Endothelial cell of umbilical vein (primary cell): ENCODE measurements around the gene RBM26. TPM values are rescaled to one million over a fixed set of nuclear protein-coding genes. Genes with fewer than 3 reads are reported as not detected.
A peak's percentile ranks its signal among the peaks of the same experiment; 100 is the strongest.

Source experiments
- BruUV-seq: library from RNA; stranded (reverse); fragments of 400-500 nt; replicated peaks from 2 replicates; lab custom pipeline; 2021; lab: Mats Ljungman, UMichigan
- CTCF ChIA-PET: fragments of 300-600, 350-600 bp; sonication (Branson Sonifier 250); formaldehyde crosslinking; loops from one replicate; lab custom pipeline; 2021; ENCODE audit warnings: antibody characterized with exemption, inconsistent platforms; lab: Charles Lee
- POLR2A ChIA-PET: fragments of 300-600, 350-600 bp; sonication (Branson Sonifier 250); formaldehyde crosslinking; loops from one replicate; lab custom pipeline; 2021; ENCODE audit warnings: antibody characterized with exemption, inconsistent platforms; lab: Charles Lee
- DNase-seq: peaks from one replicate; pipeline ENCODE4 v3.0.0-alpha.2; 2011; ENCODE audit warnings: low read depth, low spot score
- FAIRE-seq: peaks from 2 replicates; lab custom pipeline; 2011; peaks lifted over from hg19 to GRCh38; lab: Jason Lieb, UNC
- H2AFZ ChIP-seq: 2 replicates; pipeline ENCODE4 v1.6.0; 2012; ENCODE audit warnings: low read depth, low read length, control low read depth, inconsistent platforms
- H3K27ac ChIP-seq: 2 replicates; pipeline ENCODE4 v1.5.1; 2011; ENCODE audit warnings: low read depth, mild to moderate bottlenecking, control low read depth, low read length, moderate library complexity; ENCODE audit not compliant: insufficient read depth
- H3K27me3 ChIP-seq, 2 experiments: 2 replicates each; pipeline versions ENCODE4 v1.6.0 to v1.6.1; 2011; ENCODE audit warnings: low read length in 2 of 2, mixed read lengths in 1 of 2; ENCODE audit not compliant: control insufficient read depth in 2 of 2, insufficient read depth in 2 of 2
- H3K36me3 ChIP-seq, 2 experiments: 2 replicates in 1 of 2; 3 replicates in 1 of 2; pipeline ENCODE4 v1.5.1; 2011; ENCODE audit warnings: low read length in 2 of 2, mild to moderate bottlenecking in 1 of 2, moderate library complexity in 1 of 2; ENCODE audit not compliant: control insufficient read depth in 2 of 2, insufficient read depth in 2 of 2; ENCODE audit errors: extremely low read depth in 1 of 2
- H3K4me1 ChIP-seq: 3 replicates; pipeline ENCODE4 v1.5.1; 2011; ENCODE audit warnings: mild to moderate bottlenecking, low read length; ENCODE audit not compliant: control insufficient read depth, insufficient read depth; ENCODE audit errors: extremely low read depth
- H3K4me2 ChIP-seq: 2 replicates; pipeline ENCODE4 v1.6.1; 2011; ENCODE audit warnings: low read length, control low read depth, mixed read lengths; ENCODE audit not compliant: insufficient read depth
- H3K4me3 ChIP-seq, 3 experiments: fragments of 200-600 bp in 1 of 3; sonication (generic), shearing (Covaris generic) in 1 of 3; replicated peaks in 1 of 3; 2 replicates each; pipeline ENCODE4 v1.5.1; 2011 to 2016; ENCODE audit warnings: control low read depth in 3 of 3, low read length in 3 of 3, mild to moderate bottlenecking in 2 of 3, inconsistent platforms in 1 of 3, low read depth in 1 of 3, moderate library complexity in 1 of 3; ENCODE audit not compliant: insufficient read depth in 1 of 3
- H3K79me2 ChIP-seq: 2 replicates; pipeline ENCODE4 v1.6.0; 2012; ENCODE audit warnings: low read length, inconsistent platforms; ENCODE audit not compliant: control insufficient read depth, insufficient read depth
- H3K9ac ChIP-seq: replicated peaks from 2 replicates; pipeline ENCODE3; 2011; ENCODE audit warnings: low read length, control low read depth; ENCODE audit not compliant: insufficient read depth; ENCODE audit errors: extremely low read depth
- H3K9me1 ChIP-seq: replicated peaks from 3 replicates; pipeline ENCODE4 v1.6.0; 2011; ENCODE audit warnings: mild to moderate bottlenecking, low read length; ENCODE audit not compliant: control insufficient read depth, insufficient read depth; ENCODE audit errors: extremely low read depth
- H3K9me3 ChIP-seq: replicated peaks from 2 replicates; pipeline ENCODE4 v1.5.1; 2012; ENCODE audit warnings: low read length, inconsistent platforms; ENCODE audit not compliant: control insufficient read depth, insufficient read depth
- H4K20me1 ChIP-seq: replicated peaks from 2 replicates; pipeline ENCODE3; 2011; ENCODE audit warnings: mild to moderate bottlenecking, low read length; ENCODE audit not compliant: control insufficient read depth, insufficient read depth; ENCODE audit errors: extremely low read depth
- EZH2 ChIP-seq: IDR thresholded peaks from 2 replicates; pipeline ENCODE4 v1.6.1; 2012; ENCODE audit warnings: borderline replicate concordance, low read depth, mild to moderate bottlenecking, moderate library complexity, low read length, inconsistent platforms; ENCODE audit not compliant: severe bottlenecking
- FOS ChIP-seq: IDR thresholded peaks from 2 replicates; pipeline ENCODE4 v1.6.1; 2011; ENCODE audit warnings: mild to moderate bottlenecking, low read length, moderate library complexity, borderline replicate concordance; ENCODE audit not compliant: insufficient read depth
- GATA2 ChIP-seq: IDR thresholded peaks from 2 replicates; pipeline ENCODE4 v1.7.0; 2011; ENCODE audit warnings: low read depth, mild to moderate bottlenecking, moderate library complexity, mixed read lengths, low read length; ENCODE audit not compliant: insufficient read length, insufficient read depth
- MAX ChIP-seq: IDR thresholded peaks from 2 replicates; pipeline ENCODE4 v1.6.1; 2011; ENCODE audit not compliant: insufficient read depth, insufficient read length
- POLR2A ChIP-seq: IDR thresholded peaks from 2 replicates; pipeline ENCODE4 v1.6.1; 2012; ENCODE audit warnings: low read depth, mild to moderate bottlenecking, control low read depth, low read length
- dilution Hi-C: fragments of 300-500 bp; cut with MboI; formaldehyde crosslinking; loops from one replicate; pipeline ENCODE4 v1.15.0; 2019; ENCODE audit warnings: low sequenced_read_pairs; ENCODE audit not compliant: extremely low pct_ligation_motif_present
- intact Hi-C: fragments of 100-400 bp; cut with micrococcal nuclease; formaldehyde crosslinking; loops from one replicate; pipeline ENCODE4 v1.10.0; 2022
- polyA plus RNA-seq, 4 experiments: library from polyadenylated mRNA; depleted of rRNA in 3 of 4; stranded (reverse) in 3 of 4; unstranded in 1 of 4; fragments of >200 nt; gene quantifications; 2 replicates each; pipeline versions ENCODE4 v1.2.1 to v1.2.3, GENCODE V29; 2011 to 2012; ENCODE audit warnings: missing spikeins in 1 of 4
- total RNA-seq: library from RNA; stranded (reverse); gene quantifications from 2 replicates; pipeline ENCODE4 v1.2.3, GENCODE V29; 2021

Gene RBM26
- total and polyA plus RNA-seq, 2 donors (not counting 3 experiments of a cell fraction or from before 2014, with no cell fraction given), result 14.8 to 54.3 TPM

GRCh38 chr13:79393564-79394249, 12.3 kb downstream of the RBM26 start:
- ChIA-PET POLR2A (interaction anchor here (0.5 kb wide), 1 partner anchor 607 kb away, joined by 3 read pairs; no protein-coding TSS in a partner anchor), CTCF (interaction anchor here (0.7 to 3.6 kb wide), 3 partner anchors 9 to 148 kb away, joined by 4 to 20 read pairs (median 6); no protein-coding TSS in a partner anchor)
- intact Hi-C loops (loop anchor here (5.0 kb wide), 5 partner anchors 81 to 1256 kb away; partner anchors contain the start of gene OBI1), dilution Hi-C loops (no loop called here)
- peak overlapping the region; percentile 8 for H3K27ac ChIP-seq
- BruUV-seq, result no TSS peak
- H3K4me2 ChIP-seq, result peak overlapping the region; percentile 45
- peaks cover 12% of the 10 kb centered on the region for H4K20me1 ChIP-seq
- H2AFZ ChIP-seq, result no peak overlapping the region
- H3K79me2 ChIP-seq, result peaks cover 89% of the 10 kb centered on the region
- H3K9me1 ChIP-seq, result no peaks in the 10 kb centered on the region
- no peak overlapping the region for H3K4me3 ChIP-seq
- H3K9me3 ChIP-seq, result no peaks in the 10 kb centered on the region
- TF ChIP-seq FOS (no peak), MAX (no peak), EZH2 (no peak), GATA2 (no peak), POLR2A (no peak)
- FAIRE-seq (peak; percentile 67), DNase-seq (peak; percentile 83)
- H3K36me3 ChIP-seq, result peaks cover 0 to 3% of the 10 kb centered on the region in 2 experiments
- no peaks in the 10 kb centered on the region for H3K27me3 ChIP-seq
- H3K4me1 ChIP-seq, result peaks cover 18% of the 10 kb centered on the region
- no peak overlapping the region for H3K9ac ChIP-seq
